ENCODE results near the gene ADAM17.
"Not testable (repeated sequence)": the region's sequence is repeated elsewhere in the genome, so short reads cannot be mapped to it uniquely, and the experiment has no call there.

The ADAM17 gene

GRCh38 chr2:9555297-9556120 lies at the start of gene ADAM17:
TSS of gene ADAM17 (minus strand) at chr2:9555830. CDS start at chr2:9555605, 225 bp downstream.
- DNase-seq (ENCODE audit: low read depth), result peak; percentile 94

- no peak for DNase-seq (ENCODE audit: low read depth)
These were observed 46.8 kb upstream of the ADAM17 start for GRCh38 chr2:9602412-9602811.

- no peak for DNase-seq (ENCODE audit: low read depth)
These were observed 45.8 kb upstream of the ADAM17 start for GRCh38 chr2:9601397-9601796.

GRCh38 chr2:9599430-9599829 lies 43.8 kb upstream of the ADAM17 start:
- no peak for DNase-seq (ENCODE audit: low read depth)

- no peak for DNase-seq (ENCODE audit: low read depth)
These were observed 41.1 kb upstream of the ADAM17 start for GRCh38 chr2:9596621-9597311.

DNA sequence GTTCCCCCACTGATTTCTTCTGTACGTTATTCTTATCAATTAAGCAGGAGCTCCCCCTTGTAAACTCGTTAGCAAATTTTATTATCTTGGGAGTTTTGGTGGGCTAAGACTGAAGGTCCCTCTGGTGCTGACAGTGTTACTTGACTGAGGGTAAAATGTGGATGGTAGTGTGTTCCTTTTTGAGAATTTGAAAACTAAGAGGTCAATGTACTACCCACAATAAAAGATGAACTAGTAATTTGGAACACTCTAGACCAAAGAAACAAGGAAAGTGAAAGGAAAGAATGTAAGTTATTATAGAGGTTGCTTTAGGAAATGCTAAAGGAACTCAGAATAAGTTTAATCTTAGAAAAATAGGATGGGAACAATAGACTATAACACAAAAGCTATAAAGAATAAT lies 40.1 kb upstream of the ADAM17 start:
- no peak for DNase-seq (ENCODE audit: low read depth)

DNA sequence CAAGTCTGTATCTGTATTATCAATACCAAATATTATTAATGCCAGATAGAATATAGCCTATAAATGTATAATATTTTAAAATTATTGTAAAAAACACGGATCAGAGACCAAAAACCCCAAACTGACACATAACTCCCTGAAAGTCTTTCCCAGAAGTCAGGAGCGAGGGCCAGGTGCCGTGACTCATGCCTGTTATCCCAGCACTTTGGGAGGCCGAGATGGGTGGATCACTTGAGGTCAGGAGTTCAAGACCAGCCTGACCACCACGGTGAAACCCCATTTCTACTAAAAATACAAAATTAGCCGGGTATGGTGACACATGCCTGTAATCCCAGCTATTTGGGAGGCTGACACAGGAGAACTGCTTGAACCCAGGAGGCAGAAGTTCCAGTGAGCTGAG lies 39.6 kb upstream of the ADAM17 start:
- DNase-seq (ENCODE audit: low read depth), result peak; percentile 59

GRCh38 chr2:9594366-9595054 lies 38.9 kb upstream of the ADAM17 start:
- peak; percentile 94 for DNase-seq (ENCODE audit: low read depth)

GRCh38 chr2:9593925-9594324 lies 38.3 kb upstream of the ADAM17 start:
- DNase-seq (ENCODE audit: low read depth), result no peak

DNA sequence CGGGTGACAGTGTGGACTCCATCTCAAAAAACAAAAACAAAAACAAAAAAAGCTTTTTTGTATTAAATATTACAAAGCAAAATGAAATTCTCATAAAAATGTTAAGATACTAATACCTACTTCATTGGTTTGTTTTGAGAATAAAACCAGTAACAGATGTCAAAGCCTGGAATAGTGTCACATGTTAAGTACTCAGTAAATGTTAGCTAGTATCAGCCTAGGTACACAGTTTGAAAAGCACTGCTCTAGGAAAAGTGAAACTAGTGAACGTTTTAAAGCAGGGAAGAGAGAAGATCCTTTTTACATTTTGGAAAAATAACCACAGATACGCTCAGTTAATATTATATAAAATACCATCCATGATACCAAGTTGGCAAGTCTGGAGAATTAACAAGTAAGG lies 37.1 kb upstream of the ADAM17 start:
- no peak for DNase-seq (ENCODE audit: low read depth)

DNA sequence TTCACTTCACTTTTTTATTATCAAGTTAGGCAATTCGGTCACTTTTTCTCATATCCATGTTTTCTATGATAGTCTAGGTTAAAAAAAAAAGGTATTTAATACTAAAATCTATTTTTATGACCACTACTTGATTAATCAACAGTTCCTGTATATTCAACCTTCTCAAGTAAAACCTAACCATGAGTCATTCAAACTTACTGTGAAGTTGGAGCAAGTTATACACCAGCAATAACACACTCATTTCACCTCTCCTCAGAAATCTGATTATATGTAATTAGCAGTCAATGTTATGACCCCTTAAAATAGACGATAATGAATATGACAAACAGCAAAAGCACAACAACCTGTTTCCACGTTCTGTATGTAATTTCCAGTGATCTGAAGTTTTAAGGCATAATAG lies 35.0 kb upstream of the ADAM17 start:
- peak; percentile 19 for DNase-seq (ENCODE audit: low read depth)

DNA sequence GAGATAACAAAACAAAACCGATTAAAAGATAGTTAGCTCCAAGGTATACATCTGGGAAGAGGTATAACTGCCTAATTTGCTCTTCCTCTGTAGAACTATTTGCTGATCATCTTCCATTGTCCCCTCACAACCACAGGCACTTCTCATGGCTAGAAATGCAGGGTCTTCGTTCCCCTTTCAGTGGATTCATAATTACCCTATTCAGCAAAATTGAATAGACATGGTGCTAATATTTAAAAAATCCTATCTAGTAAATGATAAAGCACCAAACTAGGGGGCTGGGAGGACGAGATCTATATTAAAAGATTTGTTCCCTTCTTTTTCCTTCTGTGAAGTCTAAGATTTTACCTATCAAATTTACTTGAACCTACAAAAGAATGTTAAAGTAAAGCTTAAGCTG lies 30.8 kb upstream of the ADAM17 start:
- no peak for DNase-seq (ENCODE audit: low read depth)

GRCh38 chr2:9585486-9585885 lies 29.9 kb upstream of the ADAM17 start:
- no peak for DNase-seq (ENCODE audit: low read depth)

DNA sequence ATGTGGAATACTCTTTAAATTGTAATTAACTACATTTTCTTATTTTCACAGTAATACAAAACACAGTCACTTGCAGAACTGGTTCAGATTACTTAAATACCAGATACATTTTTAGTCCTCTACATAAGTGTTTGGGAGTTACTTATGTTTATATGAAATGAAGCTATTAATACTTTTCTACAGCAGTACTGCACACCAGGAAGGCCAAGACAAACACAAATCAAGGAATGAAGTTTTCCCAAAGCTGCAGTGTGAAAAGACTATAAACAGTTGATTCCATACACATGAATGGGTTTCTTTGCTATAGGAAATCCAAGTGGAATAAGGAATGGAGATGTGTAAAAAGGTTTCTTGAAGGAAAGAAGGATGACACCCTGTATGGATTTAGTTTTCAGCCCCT lies 29.3 kb upstream of the ADAM17 start:
- not testable (repeated sequence) for DNase-seq (ENCODE audit: low read depth)

GRCh38 chr2:9582624-9583023 lies 27.0 kb upstream of the ADAM17 start:
- DNase-seq (ENCODE audit: low read depth), result no peak

GRCh38 chr2:9578467-9579235 lies 23.0 kb upstream of the ADAM17 start:
- DNase-seq (ENCODE audit: low read depth), result no peak

DNA sequence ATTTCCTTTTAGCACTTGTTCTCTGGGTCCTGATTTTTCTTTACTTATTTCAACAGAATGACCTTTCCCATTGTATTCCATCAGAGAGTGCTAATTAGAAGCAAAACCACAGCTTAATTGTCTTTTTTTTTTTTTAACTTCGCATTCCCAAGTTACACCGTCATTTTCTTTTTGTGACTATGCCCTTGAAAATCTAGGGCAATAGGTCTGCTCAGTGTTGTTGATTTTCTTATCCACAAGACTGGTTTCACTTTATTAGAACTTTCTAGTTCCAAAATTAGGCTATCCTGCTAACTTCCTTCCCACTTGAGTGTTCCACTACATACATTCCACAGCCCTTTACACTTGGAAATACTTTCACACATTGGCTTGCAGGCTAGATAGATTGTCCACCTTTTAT lies 18.7 kb upstream of the ADAM17 start:
- no peak for DNase-seq (ENCODE audit: low read depth)

- no peak for DNase-seq (ENCODE audit: low read depth)
These were observed 18.2 kb upstream of the ADAM17 start for GRCh38 chr2:9573840-9574239.

- peak; percentile 85 for DNase-seq (ENCODE audit: low read depth)
These were observed 17.5 kb upstream of the ADAM17 start for GRCh38 chr2:9573013-9573720.

DNA sequence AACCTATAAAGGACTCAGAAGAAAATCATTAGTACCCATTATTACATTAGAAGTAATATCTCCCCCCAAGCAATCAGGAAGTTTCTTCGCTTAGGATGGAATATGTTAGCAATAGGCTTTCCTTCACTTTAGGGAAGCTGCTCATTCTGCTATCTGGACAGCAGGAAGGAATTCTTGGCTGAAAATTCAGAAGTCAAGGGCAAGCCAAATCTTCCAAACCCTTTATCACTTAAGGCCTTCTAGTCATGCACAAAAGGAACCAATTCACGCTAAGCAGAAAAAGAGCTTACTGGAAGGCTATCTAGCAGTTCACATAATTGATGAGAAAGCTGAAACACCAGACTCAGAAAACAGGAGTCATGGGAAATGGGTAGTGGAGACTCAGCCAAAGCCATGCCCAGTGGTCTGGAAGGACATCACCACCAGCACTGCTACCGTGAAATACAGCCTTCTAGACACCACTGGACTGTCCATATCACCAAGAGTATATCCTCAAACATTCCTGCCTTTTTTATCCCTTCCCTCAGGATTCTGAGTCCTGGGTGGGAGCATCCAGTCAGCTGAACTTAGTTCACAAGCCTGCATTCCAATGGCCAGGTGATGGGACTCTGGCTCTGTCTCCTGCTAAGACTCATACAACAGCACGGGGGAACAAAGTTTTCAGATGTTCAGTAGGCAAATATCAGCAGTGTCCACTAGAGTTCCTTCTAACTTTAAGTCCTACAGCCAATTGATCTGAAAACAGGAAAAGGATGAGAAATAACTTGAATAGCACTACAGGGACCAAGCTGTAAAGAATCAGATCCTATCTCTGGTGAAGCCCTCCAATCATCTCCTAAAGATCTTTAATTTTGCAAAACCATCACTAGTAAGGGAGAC lies 14.8 kb upstream of the ADAM17 start:
- no peak for DNase-seq (ENCODE audit: low read depth)
